KG1 (cell line): ENCODE data around the gene ANXA2.

Source experiments
- DNase-seq: peaks from one replicate; lab custom pipeline; 2025; lab: John Stamatoyannopoulos, UW

The ANXA2 gene

DNA sequence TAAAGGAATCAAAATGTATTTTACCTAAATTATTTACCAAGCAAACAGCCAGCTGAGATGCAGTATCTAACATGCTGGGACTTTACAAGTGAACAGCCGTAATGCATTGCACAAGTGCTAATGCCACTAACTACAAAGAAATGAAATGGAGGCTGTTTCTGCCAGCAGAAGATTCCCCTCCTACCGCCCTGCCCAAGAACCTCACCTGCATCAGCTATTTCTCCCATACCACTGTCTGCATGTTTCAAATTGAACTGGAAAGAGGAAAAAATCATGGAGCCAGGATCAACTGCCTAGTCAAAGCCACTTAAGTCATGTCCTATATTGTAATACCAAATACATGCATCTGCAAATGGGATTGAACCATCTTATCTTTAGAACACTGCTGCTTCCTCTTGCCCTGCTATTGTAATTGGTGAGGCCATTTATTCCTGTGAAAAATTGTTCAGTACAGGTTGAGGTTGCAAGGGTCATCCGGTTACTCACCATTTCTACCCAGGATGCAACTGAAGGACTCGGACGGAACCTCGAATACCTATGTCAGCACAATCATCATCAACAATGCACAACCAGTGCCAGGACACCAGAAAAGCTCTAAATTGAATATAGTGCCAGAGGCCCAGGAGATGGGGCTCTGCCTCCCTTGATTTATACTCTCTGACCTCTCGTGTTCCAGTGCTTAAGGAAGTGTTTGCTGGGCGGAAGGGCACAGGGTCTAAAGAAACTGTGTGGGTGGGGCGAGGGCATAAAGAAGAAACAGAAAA, 27.5 kb downstream of the ANXA2 start:
- no peak for DNase-seq

DNA sequence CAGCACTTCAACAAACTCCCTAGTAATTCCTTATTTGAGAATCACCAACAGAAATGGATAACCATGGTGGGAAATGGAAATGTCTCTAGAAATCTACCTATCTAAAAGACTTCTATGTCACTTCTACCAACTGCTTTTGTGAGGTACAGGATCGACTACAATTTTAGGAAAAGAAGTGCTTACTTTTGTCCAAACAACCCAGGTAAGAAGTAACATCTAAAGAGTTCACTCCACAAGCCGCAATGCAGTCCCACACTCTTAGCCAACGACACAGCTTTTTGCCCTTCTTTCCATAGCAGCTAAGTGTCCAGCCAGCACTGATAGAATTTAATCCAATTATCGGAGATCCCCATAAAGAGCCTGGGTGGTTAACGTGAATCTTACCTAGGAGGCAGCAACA, 28.1 kb downstream of the ANXA2 start:
- DNase-seq, result no peak

DNA sequence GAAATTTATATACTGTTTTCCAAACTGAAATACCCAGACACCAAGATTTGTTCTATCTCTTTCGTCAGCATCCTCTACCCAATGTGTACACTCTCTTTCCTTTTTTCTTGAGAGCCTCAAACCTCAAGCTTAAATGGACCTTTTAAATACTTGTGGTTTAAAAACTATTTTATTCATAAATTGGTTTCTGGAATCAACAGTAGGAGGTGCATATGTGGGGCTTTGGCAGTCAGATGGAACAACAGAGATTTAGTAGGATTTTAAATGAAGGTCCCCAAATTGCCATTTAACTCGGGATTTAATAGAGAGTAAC, 33.2 kb downstream of the ANXA2 start:
- DNase-seq, result no peak

DNA sequence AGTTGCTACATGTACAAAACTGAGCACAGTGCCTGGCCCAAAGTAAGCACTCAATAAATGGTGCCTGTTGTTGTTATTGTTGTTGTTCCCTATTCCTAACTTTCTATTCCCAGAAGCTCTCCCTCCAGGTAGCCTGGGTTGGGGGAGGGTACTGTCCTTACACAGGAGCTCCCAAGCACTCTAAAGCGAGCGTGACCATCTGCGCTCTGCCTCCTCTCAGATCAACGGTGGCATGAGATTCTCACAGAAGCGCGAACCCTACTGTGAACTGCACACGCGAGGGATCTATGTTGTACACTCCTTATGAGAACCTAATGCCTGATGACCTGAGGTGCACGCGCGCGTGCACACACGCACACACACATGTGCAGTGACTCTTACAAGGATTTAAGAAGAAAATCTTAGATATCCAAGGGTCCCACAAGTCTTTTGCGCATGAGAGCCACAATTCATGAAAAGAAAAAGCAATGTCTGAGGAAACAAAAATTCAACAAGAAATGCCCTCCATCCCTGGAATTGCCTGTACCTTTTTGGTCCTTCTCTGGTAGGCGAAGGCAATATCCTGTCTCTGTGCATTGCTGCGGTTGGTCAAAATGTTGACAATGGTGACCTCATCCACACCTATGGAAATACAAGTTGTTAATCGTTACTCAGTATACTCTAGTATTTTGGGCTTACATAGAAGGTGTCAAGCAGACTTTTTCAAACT, 33.7 kb downstream of the ANXA2 start:
- no peak for DNase-seq

DNA sequence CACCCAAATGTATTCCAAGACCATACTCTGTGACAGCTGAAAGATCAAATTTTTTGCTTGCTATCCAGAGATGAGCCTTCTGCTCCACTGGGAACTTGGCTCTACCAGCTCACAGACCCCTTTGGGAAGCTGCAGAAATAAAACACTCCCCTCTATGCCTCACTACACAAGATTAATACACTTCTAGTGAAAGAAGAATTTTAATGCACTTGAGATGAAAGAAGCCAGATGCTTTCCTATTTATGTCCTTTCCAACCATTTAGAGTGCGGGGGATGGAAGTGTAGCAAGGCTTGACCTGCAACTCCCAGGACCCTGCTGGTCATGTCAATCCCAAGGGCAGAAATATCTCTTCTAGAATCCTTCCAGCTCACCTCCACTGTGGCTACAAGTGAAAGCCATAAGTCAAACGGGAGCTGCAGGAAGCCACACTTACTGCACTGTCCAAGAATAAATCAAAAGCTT, 34.7 kb downstream of the ANXA2 start:
- no peak for DNase-seq

DNA sequence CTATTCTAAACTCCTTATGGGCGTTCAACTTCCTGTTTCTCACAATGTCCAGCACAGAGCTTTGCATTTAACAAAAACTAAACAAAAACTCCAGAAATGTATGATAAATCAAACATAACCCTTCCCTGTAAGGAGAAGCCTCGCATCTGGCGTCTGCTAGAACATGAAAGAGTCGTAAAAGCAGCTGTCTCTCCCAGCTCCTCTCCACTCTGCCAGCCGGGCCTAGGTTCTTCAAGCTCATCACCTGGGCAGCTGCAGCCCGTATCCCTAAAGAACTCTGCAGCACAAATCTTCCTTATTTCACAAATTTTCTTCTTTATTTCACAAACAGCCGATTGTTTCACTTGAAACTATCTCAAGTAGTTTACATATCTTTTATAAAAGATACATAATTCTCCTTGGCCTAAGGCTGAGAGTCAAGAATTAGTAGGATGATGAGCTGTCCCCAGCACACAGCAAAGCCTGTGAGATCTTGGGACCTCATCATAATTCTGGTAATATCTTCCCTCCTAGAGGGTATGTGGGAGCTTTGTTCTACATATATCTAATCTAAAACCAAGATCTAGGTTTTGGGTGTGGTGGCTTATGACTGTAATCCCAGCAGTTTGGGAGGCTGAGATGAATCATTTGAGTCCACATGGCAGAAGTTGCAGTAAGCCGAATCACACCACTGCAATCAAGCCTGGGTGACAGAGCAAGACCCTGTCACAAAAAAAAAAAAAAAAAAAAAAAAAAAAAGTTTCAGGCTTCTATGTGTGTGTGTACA, 35.3 kb downstream of the ANXA2 start:
- DNase-seq, result no peak

DNA sequence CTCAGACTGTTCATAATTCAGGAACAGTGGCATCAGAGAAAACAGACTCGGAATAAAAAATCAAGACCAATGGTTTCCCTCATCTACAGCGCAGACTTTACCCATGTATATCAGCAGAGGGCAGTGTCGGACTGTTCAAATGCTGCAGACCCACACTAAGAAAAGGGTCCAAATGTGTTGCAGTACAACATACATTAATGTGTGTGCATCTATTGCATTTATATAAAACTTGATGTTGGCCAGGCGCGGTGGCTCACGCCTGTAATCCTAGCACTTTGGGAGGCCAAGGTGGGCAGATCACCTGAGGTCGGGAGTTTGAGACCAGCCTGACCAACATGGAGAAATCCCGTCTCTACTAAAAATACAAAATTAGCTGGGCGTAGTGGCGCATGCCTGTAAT, 38.0 kb downstream of the ANXA2 start:
- peak; percentile 15 for DNase-seq

DNA sequence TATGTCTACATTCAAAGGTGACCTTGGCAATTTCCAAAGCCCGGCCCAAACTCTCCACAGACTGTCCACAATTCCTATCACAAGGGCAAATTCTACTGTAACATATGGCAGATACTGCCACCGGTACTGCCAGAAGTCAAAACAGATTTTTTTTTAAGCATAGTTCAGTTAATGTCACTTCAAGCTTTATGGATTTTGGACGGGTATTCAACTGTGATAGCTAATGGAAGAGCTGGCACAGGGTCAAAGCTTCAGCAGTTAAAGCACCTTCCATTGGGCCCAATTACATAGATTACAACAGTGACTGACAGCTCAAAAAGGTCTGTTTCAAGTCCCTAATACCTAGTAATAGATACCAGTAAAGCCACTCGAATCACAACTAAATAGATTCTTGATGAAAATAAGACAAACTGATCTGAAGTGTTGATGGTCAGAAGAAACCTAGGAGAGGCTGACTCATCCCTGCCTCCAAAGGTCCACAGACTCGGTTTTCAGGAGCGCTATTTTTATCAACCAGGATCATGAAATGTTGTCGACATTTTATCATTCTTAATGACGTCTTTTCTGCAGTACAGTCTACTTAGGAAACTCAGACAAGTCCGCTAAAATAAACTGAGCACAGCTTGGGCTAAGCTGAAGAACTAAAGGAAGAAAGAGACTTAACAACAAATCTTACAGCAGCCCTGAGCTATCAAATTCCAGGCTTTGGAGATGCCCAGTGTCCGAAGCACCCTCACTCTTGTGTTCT, 38.7 kb downstream of the ANXA2 start:
- no peak for DNase-seq

DNA sequence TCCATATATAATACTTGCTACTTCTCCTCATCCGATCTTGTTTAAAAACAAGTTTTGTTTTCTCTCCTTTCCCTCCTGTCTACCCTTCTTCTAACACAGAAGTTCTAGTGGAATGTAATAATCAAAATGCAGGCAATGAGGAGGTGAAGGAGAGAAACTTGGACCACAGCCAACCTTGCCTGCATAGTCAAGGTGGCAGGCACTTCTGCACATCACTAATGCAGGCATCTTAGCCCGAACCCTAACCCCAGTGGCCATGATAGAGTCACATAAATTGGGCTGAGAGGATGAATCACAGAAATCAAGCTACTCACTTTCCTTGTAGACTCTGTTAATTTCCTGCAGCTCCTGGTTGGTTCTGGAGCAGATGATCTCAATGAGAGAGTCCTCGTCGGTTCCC, 41.0 kb downstream of the ANXA2 start:
- no peak for DNase-seq

DNA sequence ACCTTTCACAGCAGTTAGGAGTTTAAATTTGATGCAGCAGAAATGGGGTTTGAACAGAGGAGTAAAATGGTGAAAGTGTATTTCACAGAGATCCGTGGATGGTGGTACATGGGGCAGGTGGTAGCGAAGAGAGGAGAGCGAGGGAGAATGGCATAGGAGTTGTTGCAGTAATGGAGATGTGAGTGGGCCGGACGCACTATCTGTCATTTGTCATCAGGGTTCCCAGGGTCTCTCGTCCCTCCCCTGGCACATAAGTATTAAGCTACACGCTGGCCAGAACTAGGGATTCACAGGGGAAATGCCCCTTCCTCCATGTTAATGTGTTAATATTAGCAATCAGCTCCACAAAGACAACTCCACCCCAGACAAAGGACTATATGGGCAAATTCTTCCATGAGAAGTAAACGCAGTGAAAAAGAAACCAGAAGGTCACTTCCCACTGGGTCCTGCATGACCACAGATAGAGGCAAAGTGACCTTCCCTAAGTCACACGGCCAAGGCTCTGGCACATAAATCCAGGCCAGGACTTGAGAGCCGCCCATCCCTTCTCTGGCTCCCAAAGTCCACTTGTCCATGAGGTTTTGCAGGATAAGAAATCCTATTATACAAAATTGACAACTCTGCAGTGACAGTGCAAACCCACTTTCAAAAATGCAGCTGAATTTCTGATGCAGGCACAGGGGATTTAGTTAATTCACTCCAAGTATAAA, 42.5 kb downstream of the ANXA2 start:
- no peak for DNase-seq

DNA sequence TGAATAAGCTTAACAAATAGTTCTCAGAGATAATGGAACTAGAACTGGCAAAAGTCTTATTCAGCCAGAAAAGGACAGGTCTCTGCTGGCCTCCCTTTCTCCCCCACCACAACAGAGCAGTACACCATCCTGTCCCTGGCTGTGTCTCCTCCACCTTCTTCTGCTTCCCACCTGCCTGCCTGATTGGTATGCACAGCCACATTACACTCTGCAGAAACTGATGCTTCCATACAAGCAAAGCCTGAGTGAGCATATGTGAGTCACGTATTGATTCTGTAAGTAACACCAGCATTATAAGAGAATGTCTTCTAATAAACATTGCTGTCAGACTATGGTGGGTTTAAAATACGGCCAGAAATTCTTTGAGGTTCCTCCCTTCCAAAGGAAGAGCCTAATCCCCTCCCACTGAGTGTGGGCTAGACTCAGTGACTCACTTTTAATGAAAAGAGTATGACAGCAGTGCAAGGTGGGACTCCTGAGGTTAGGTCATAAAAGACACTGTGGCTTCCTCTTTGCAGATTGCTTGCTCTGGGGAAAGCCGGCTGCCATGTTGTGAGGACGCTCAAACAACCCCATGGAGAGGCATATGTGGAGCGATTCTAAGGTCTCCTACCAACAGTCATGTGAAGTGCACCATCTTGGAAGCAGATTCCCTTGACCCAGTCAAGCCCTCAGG, 44.4 kb downstream of the ANXA2 start:
- no peak for DNase-seq

DNA sequence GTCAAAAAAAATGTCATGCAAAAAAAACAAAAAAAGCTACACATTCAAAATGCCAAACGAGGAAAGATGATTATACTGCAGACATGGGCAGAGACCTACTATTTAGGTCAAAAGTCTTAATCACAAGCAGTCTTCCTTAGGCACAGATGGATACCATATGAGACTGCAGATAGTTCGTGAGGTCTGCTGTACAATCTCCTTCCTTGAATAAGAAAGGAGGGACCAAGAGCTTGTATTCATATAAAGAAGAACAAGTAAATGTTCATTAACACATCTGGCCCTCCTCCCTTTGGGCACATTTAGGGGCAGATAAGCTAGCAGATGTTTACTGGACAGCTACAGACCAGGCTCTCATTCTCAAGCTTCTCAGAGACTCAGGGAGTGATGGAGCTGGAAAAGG, 45.3 kb downstream of the ANXA2 start:
- no peak for DNase-seq

DNA sequence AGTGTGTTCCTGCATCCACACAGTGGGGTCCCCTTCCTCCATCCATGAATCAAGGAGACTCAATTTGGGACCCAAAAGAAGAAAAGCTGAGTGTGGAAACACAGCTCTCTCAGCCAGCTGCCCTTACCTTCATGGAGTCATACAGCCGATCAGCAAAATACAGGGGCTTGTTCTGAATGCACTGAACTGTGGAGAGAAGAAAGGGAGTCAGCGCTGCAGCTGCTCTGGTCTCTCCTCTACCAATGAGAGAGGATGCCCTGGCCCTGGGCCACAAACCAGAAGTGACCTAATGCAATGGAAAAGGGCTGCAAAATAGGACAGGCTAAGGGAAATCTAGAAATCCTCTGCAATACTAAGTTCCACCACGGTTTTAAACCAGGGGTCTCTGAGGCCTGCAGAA, 46.7 kb downstream of the ANXA2 start:
- DNase-seq, result no peak

DNA sequence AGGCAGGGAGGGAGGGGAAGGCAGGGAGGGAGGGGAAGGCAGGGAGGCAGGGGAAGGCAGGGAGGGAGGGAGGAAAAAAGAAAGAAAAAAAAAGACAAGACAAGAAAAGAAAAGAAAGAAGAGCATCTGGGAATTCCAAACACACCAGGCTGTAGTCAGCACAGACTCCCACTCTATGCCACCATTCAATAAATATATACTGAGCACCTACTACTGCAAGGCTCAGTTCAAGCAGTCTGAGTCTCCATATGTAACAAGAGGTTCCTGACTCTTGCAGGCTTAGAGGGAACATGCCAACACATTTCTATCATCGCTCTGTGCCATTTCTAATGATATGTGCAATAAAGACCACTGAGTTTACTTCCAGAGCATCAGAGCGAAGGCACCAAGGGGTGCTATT, 47.7 kb downstream of the ANXA2 start:
- no peak for DNase-seq

DNA sequence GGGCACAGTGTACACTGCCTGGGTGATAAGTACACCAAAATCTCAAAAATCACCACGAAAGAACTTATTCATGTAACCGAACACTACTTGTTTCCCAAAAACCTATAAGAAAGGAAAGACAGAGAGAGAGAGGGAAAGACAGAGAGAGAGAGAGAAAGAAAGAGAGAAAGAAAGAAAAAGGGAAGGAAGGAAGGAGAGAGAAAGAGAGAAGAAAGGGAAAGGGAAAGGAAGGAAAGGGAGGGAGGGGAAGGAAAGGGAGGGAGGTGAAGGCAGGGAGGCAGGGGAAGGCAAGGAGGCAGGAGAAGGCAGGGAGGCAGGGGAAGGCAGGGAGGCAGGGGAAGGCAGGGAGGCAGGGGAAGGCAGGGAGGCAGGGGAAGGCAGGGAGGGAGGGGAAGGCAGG, 48.2 kb downstream of the ANXA2 start:
- DNase-seq, result no peak

DNA sequence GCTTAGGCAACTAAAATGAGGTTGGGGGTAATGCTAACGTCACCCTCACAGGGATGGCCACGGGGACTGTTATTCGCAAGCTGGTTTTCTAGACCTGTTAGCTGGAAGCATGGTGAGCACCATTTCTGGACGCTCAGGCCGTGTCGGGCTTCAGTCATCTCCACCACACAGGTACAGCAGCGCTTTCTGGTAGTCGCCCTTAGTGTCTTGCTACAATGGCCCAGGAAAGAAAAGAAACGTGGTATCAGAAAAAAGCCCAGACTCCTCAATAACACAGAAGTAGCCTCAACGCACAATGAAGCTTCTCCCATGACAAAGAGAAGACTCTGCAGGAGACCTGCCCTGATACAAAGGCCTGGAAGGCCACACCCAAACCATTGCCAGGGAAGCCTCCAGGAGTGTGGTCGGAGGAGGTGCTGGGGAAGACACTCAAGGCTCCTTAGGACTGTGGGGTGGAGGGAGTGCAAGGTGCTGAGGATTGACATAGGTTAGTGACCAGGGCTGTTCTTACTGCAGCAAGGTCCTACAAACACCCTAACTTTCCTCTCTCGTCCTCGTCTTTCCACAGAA, 50.2 kb downstream of the ANXA2 start:
- no peak for DNase-seq

DNA sequence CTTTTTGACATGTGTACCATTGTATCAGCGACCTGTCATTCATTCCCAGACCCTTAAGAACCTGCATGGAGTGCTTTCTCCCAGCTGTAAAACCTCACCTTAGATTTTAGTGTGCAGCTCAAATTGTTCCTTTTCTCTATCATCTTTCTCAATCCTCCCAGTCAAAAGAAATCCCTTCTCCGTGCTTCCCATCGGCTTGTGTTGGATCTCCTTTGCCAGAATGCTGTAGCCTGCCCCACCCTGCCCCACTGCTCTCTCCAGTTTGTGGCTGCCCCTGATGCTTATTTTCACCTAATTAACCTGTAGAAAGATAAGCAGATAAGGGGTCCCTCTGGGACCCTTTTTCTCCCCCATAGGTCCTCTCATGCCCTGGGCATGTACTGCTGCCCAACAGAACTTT, 51.1 kb downstream of the ANXA2 start:
- no peak for DNase-seq

DNA sequence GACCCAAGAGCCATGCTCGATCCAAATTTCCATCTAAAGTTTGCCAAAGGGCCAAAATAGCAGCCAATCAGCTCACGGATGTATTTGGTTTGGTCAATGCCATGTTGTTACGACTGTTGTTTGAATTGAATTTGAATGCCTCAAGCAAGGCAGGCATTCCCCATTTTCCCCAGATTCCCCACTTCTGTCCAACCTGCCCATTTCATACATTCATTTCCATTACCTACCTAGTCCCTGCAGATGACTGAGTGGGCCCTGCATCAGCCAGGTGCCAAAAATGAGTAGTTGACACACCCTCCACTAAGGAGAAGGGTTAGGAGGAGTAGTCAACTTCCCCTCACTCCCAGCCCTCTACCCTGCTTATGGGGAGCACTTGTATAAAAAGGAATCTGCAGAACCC, 51.7 kb downstream of the ANXA2 start:
- no peak for DNase-seq

DNA sequence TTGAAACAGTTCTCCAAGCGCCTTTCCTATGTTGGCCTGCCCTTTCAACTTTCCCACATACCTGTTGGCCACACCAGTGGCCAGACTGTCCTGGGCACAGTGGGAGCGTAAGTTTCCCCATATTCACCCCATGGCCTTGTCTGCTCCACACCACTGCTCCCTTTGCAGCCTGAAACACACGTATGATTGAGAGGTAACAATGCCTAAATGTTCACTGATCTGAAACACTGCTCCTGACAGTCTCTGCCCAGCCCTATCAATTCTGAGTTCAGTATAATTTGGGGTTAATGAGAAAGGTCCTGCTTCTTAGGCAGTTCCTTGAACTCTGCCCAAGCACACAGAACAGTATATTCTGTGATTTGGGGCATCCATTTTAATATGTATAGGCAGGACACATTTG, 52.2 kb downstream of the ANXA2 start:
- DNase-seq, result no peak

DNA sequence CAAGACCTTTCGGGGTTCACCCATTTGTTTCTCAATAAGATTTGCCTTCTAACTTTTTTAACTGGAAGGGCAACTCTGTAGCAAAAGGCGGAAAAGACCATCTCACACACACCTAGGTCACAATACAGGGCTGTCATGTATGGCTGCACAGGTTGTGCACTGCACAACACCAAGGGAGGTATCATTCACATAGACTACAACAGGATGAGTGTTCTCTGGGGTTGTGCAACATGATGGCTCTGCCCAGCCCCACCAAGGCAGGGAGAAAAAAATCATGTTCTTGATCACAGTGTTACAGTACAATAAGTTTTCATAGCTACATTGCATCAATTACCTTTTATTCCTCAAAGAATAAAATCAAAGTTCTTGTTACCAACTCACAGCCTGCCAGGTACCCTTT, 52.8 kb downstream of the ANXA2 start:
- DNase-seq, result no peak

DNA sequence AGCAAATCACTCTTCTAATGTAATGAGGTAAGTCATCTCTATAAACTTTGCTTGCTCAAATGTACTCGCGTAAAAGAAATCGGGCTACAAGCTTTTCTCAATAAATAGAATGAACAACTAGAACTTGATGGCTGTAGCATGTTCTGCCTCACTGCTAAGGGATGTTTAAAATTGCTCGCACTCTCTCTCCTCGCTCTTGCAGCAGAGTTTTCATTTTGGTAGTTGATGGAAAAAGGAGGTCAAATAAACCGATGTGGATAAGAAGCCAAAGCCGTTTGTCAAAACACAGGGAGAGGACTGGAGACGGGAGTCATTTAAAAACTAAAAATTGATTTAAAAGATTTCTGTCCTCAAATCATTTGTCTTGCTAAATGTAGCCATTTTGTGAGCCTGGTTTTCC, 53.3 kb downstream of the ANXA2 start:
- DNase-seq, result no peak
